Stimulated activated CD4-positive, alpha-beta T cell treated with anti-CD3 and anti-CD28 coated beads, Interleukin-2, amount 100 ng/mL, for 48 hours (primary cell): ENCODE measurements around the gene STRADA.

Experiments
- DNase-seq, 2 donors: peaks; one replicate each; pipeline ENCODE4 v3.0.0-alpha.2; 2020

STRADA gene

GRCh38 chr17:63681530-63681929, 60.1 kb downstream of the STRADA start:
- no peak for DNase-seq

GRCh38 chr17:63680700-63681099, 60.9 kb downstream of the STRADA start:
- DNase-seq, result no peak

- DNase-seq, result no peak
Observed at GRCh38 chr17:63679214-63679613, 62.4 kb downstream of the STRADA start.

DNA sequence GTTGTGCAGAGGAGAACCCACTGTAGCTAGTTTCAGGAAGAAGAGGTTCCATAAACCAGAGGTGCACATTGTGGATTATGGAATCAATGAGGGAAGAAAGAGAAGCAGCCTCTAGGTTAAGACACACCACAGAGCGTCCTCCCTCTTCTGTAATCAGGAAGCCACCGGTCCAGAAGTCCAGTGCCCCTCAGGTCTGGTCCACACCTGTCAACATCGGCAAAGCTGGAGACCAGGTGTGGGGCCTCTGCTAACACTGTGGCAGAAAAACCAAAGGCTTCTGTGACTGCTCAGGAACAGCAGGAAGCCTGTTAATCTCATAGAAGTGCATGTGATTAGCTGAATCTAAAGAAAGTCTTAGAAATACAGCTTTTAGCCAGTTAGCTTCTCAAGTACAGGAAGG, 65.0 kb downstream of the STRADA start:
- no peak for DNase-seq

DNA sequence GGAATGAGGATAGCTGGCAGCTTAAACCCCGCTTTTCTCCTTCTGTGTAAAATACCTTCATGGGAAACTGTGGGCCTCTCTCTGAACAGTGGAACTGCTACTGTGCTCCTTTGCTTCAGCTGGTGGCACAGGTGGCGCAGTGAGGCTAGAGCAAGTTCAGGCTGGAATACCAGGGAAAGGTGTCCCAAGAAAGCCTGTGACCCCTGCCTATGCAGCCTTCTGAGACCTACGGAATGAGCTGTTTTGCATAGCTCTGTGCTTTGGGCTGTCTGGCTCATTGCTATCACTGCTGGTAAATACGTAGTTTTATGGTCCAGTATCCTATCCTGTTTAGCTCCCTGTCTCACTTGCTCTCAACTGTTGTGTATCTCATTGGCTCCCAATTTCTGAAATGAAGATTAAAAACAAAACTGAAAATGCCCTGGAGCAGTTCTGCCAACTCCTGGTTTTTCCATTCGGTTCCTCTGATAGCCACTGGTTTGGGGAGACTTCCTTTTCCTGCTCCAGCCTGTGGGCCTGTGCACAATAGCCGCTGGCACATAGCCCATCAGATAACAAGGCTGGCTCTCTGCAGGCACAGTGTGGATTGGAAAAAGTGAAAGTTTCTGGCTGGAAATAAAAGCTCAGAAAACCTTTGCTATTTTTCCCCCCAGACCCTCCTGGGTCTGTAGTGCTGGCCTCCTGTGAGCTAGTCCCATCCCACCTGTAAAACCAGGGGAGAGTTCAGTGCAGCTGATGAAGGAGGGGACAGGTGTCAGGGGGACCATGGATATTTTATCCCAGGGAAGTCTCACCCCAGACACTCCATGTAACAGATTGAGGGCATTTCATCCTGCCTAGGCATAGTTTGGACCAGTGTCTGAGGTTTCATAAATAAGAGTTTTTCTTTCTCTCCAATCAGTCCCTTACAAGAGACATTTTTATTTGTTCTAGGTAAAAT, 65.7 kb downstream of the STRADA start:
- DNase-seq, result no peak

GRCh38 chr17:63675231-63675606, 66.4 kb downstream of the STRADA start:
- no peak for DNase-seq

- DNase-seq, result no peak
Observed at GRCh38 chr17:63672856-63673255, 68.7 kb downstream of the STRADA start.

DNA sequence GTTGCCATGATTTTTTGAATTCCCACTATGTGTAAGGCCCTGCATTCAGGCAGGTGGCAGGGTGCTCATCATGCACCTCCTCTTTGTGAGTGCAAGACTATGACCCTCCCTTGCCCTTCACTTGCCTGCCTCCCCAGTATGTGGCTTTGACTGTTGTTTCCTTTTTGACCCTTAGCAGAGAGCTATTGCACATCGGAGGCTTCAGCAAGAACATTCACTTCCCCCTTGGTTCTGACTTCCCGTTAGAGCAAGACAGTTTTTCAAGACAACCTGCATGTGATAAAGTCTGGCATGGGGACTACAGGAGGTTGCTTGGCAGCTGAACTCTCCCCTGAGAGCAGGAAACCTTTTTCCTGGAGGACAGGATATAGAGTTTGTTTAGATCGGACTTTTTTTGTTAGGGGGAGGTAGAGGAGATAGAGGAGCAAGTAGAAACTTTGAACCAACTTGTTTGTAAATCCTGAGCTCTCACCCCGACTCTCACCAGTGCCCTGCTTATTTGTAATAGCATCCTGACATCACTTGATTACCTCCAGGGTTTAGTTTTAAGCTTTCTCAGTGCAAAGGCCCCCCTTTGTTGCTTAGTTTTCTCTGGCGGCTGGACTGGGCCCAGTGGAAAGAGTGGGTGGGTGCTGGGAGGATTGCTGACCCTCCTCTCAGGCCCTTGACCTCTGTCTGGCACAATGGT, 75.9 kb downstream of the STRADA start:
- DNase-seq, result no peak

- no peak for DNase-seq
Observed at GRCh38 chr17:63659850-63660249, 81.7 kb downstream of the STRADA start.

DNA sequence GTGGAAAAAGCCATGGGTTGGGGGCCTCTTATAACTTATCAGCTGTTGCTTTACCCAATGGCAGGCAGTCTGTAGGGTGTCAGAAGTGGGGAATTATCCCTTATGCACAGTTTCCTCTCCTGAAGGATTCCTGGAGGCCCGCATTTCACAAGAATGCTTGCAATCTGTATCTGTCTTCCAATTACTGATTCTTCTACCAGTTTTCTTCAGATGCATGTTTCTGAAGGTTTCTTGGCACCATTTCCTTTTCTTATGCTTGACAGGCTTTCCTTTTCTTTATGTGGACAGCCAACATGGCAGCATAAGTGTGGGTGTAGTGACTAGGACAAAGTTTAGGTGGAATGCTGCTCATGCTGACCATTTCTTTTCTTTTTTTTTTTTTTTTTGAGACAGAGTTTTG, 83.2 kb downstream of the STRADA start:
- no peak for DNase-seq

- no peak for DNase-seq
Observed at GRCh38 chr17:63657786-63658185, 83.8 kb downstream of the STRADA start.

DNA sequence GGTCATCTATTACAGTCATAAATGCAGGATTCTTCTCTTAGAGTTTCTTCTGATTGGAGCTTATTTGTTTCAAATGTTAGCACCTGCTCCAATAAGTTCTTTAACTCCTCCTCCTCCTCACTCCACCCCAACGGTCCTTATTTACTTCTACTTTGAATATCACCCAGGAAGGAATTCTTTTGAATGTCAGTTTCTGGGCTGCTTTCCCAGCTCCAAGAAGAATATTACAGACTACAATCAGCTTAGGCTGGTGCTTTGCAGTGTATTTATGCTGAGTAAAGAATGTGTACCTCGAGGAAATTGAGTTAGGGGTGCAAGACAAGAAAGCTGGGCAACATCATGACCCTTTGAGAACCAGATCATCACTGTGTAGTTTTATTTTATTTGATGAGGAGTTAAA, 88.5 kb downstream of the STRADA start:
- DNase-seq, result no peak
